ENCODE data around the gene ERP29.

Gene ERP29

GRCh38 chr12:112046003-112046402 lies 32.8 kb downstream of the ERP29 start:
- no peak for TF ChIP-seq CTCF (IDR thresholded peaks at IDR 0.05; ENCODE audit: unreplicated experiment in 3 of 3)
- Mint-ChIP-seq H3K9me3 (no peaks in the 10 kb centered on the region), H3K27me3 (ENCODE audit: low read depth) (no peaks in the 10 kb centered on the region)

GRCh38 chr12:112049351-112049750 lies 36.1 kb downstream of the ERP29 start:
- Mint-ChIP-seq H3K36me3 (ENCODE audit: low read depth) (peaks cover 59% of the 10 kb centered on the region), H3K27ac (no peak overlapping the region), H3K4me3 (no peak overlapping the region), H3K4me1 (no peaks in the 10 kb centered on the region), H3K9me3 (no peaks in the 10 kb centered on the region), H3K27me3 (ENCODE audit: low read depth) (no peaks in the 10 kb centered on the region)
- no peak for TF ChIP-seq CTCF (IDR thresholded peaks at IDR 0.05; ENCODE audit: unreplicated experiment in 3 of 3)

More at GRCh38 chr12:112046003-112046402, 32.8 kb downstream of the ERP29 start:
- Mint-ChIP-seq H3K27ac (no peak overlapping the region), H3K4me1 (no peaks in the 10 kb centered on the region), H3K36me3 (ENCODE audit: low read depth) (peaks cover 54% of the 10 kb centered on the region), H3K4me3 (no peak overlapping the region)

GRCh38 chr12:112061137-112061536 lies 47.9 kb downstream of the ERP29 start:
- no peak for TF ChIP-seq CTCF (IDR thresholded peaks at IDR 0.05; ENCODE audit: unreplicated experiment in 3 of 3)
- H3K27ac Mint-ChIP-seq: peak overlapping the region in 1 of 3 experiments; percentile 90
- H3K4me1 Mint-ChIP-seq: no peaks in the 10 kb centered on the region
- H3K27me3 Mint-ChIP-seq (ENCODE audit: low read depth): no peaks in the 10 kb centered on the region
- no peaks in the 10 kb centered on the region for H3K9me3 Mint-ChIP-seq
- H3K4me3 Mint-ChIP-seq: no peak overlapping the region
- H3K36me3 Mint-ChIP-seq (ENCODE audit: low read depth): peaks cover 57% of the 10 kb centered on the region

- TF ChIP-seq CTCF (IDR thresholded peaks at IDR 0.05; ENCODE audit: unreplicated experiment in 3 of 3): no peak
- Mint-ChIP-seq H3K4me1 (no peaks in the 10 kb centered on the region), H3K27ac (no peak overlapping the region), H3K9me3 (no peaks in the 10 kb centered on the region), H3K36me3 (ENCODE audit: low read depth) (peaks cover 57% of the 10 kb centered on the region), H3K4me3 (no peak overlapping the region), H3K27me3 (ENCODE audit: low read depth) (no peaks in the 10 kb centered on the region)
Observed at GRCh38 chr12:112063273-112063672, 50.0 kb downstream of the ERP29 start.

- Mint-ChIP-seq H3K4me1 (no peaks in the 10 kb centered on the region), H3K27ac (no peak overlapping the region), H3K4me3 (no peak overlapping the region), H3K27me3 (ENCODE audit: low read depth) (no peaks in the 10 kb centered on the region), H3K36me3 (ENCODE audit: low read depth) (peaks cover 60% of the 10 kb centered on the region), H3K9me3 (no peaks in the 10 kb centered on the region)
- TF ChIP-seq CTCF (IDR thresholded peaks at IDR 0.05; ENCODE audit: unreplicated experiment in 3 of 3): no peak
Observed at GRCh38 chr12:112066566-112066965, 53.3 kb downstream of the ERP29 start.

Measured in nephron (organoid).